ENCODE results near the gene FRAS1. TPM values are rescaled to one million over a fixed set of nuclear protein-coding genes. Genes with fewer than 3 reads are reported as not detected.

Gene FRAS1
- polyA plus RNA-seq, 1 donor from 2014 or later = 2.8 TPM

DNA sequence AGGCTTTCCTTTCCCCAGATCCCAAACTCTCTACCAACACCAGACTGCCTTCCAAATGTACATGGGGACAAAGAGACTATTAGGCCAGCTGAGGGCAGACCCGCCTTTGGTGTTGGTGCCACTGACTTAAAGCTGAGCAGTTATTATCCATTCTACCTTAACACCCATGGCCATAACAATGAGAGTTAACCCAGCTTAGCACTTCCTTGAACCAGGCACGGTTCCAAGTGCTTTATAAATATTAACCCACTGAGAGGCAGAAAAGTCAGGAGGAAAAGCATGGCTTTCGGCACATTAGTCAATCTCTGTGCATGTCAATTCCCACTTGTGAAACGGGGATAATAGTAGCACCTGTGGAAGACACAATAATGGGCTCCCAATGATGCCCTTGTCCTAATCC lies 251.4 kb downstream of the FRAS1 start:
- no peaks in the 10 kb centered on the region for H4K20me1 ChIP-seq (ENCODE audit: insufficient read depth)
- H3K9me3 ChIP-seq (ENCODE audit: low read length) = no peaks in the 10 kb centered on the region
- H3K9me2 ChIP-seq (ENCODE audit: insufficient read depth, low read length) = no peaks in the 10 kb centered on the region
- H2AFZ ChIP-seq (ENCODE audit: low read depth, low read length) = no peak overlapping the region
- TF ChIP-seq RAD21 (conservative IDR thresholded peaks at IDR 0.05) (no peak), SMC3 (conservative IDR thresholded peaks at IDR 0.05; ENCODE audit: poor library complexity) (no peak), TAF1 (IDR thresholded peaks at IDR 0.05; ENCODE audit: low read depth) (no peak), EP300 (conservative IDR thresholded peaks at IDR 0.05; ENCODE audit: poor library complexity, severe bottlenecking) (no peak), POLR2AphosphoS5 (IDR thresholded peaks at IDR 0.05) (no peak), MXI1 (conservative IDR thresholded peaks at IDR 0.05; ENCODE audit: poor library complexity, severe bottlenecking) (no peak), EZH2 (IDR thresholded peaks at IDR 0.05; ENCODE audit: borderline replicate concordance, insufficient read depth, low read length, poor library complexity, severe bottlenecking) (no peak)
- TF ChIP-seq, protein P1, sequence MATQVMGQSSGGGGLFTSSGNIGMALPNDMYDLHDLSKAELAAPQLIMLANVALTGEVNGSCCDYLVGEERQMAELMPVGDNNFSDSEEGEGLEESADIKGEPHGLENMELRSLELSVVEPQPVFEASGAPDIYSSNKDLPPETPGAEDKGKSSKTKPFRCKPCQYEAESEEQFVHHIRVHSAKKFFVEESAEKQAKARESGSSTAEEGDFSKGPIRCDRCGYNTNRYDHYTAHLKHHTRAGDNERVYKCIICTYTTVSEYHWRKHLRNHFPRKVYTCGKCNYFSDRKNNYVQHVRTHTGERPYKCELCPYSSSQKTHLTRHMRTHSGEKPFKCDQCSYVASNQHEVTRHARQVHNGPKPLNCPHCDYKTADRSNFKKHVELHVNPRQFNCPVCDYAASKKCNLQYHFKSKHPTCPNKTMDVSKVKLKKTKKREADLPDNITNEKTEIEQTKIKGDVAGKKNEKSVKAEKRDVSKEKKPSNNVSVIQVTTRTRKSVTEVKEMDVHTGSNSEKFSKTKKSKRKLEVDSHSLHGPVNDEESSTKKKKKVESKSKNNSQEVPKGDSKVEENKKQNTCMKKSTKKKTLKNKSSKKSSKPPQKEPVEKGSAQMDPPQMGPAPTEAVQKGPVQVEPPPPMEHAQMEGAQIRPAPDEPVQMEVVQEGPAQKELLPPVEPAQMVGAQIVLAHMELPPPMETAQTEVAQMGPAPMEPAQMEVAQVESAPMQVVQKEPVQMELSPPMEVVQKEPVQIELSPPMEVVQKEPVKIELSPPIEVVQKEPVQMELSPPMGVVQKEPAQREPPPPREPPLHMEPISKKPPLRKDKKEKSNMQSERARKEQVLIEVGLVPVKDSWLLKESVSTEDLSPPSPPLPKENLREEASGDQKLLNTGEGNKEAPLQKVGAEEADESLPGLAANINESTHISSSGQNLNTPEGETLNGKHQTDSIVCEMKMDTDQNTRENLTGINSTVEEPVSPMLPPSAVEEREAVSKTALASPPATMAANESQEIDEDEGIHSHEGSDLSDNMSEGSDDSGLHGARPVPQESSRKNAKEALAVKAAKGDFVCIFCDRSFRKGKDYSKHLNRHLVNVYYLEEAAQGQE (IDR thresholded peaks at IDR 0.05; ENCODE audit: borderline replicate concordance) = no peak
- TF ChIP-seq, protein P2, sequence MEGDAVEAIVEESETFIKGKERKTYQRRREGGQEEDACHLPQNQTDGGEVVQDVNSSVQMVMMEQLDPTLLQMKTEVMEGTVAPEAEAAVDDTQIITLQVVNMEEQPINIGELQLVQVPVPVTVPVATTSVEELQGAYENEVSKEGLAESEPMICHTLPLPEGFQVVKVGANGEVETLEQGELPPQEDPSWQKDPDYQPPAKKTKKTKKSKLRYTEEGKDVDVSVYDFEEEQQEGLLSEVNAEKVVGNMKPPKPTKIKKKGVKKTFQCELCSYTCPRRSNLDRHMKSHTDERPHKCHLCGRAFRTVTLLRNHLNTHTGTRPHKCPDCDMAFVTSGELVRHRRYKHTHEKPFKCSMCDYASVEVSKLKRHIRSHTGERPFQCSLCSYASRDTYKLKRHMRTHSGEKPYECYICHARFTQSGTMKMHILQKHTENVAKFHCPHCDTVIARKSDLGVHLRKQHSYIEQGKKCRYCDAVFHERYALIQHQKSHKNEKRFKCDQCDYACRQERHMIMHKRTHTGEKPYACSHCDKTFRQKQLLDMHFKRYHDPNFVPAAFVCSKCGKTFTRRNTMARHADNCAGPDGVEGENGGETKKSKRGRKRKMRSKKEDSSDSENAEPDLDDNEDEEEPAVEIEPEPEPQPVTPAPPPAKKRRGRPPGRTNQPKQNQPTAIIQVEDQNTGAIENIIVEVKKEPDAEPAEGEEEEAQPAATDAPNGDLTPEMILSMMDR (IDR thresholded peaks at IDR 0.05; ENCODE audit: poor library complexity, severe bottlenecking) = no peak
- H3F3A ChIP-seq (ENCODE audit: insufficient read depth, low read length, poor library complexity, severe bottlenecking) = no peaks in the 10 kb centered on the region
- H3K27ac ChIP-seq (ENCODE audit: low read length) = no peak overlapping the region
- H3K79me2 ChIP-seq (replicated peaks; ENCODE audit: insufficient read depth, low read length) = no peaks in the 10 kb centered on the region
- no peak overlapping the region for H3K4me3 ChIP-seq (ENCODE audit: low read length)
- no peak overlapping the region for H3K4me2 ChIP-seq (ENCODE audit: low read length)
- no peaks in the 10 kb centered on the region for H3K36me3 ChIP-seq (ENCODE audit: insufficient read depth, low read length)
- H3K9ac ChIP-seq (ENCODE audit: low read length) = no peak overlapping the region
- H3K27me3 ChIP-seq (ENCODE audit: insufficient read depth, low read depth, low read length) = no peaks in the 10 kb centered on the region

DNA sequence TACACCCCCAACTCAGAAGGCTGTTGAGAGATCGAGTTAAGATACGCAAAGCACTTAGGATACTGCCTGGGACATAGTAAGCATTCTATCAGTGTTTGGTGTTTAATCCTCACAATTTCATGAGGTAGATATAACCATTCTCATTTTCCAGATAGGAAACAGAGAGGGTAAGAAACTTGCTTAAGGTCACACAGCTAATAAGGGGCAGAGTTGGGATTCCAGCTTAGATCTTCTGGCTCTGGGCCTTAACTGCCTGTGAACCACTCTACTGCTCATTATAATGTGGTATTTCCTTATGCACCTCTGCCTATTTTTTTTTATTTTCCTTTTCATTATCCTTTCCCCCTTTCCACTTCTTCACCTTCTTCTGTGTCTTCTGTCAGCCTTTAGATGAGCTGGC lies 252.2 kb downstream of the FRAS1 start:
- Histone ChIP-seq H3K27ac (ENCODE audit: low read length) (no peak overlapping the region), H3K36me3 (ENCODE audit: insufficient read depth, low read length) (no peaks in the 10 kb centered on the region), H2AFZ (ENCODE audit: low read depth, low read length) (no peak overlapping the region), H3K9ac (ENCODE audit: low read length) (no peak overlapping the region), H3K9me2 (ENCODE audit: insufficient read depth, low read length) (no peaks in the 10 kb centered on the region), H3K9me3 (ENCODE audit: low read length) (no peaks in the 10 kb centered on the region), H3K79me2 (replicated peaks; ENCODE audit: insufficient read depth, low read length) (no peaks in the 10 kb centered on the region), H3K4me2 (ENCODE audit: low read length) (no peak overlapping the region), H3K4me3 (ENCODE audit: low read length) (no peak overlapping the region), H3F3A (ENCODE audit: insufficient read depth, low read length, poor library complexity, severe bottlenecking) (no peaks in the 10 kb centered on the region), H3K27me3 (ENCODE audit: insufficient read depth, low read depth, low read length) (no peaks in the 10 kb centered on the region), H4K20me1 (ENCODE audit: insufficient read depth) (no peaks in the 10 kb centered on the region)
- TF ChIP-seq RAD21 (conservative IDR thresholded peaks at IDR 0.05) (no peak), SMC3 (conservative IDR thresholded peaks at IDR 0.05; ENCODE audit: poor library complexity) (no peak), TAF1 (IDR thresholded peaks at IDR 0.05; ENCODE audit: low read depth) (no peak), EP300 (conservative IDR thresholded peaks at IDR 0.05; ENCODE audit: poor library complexity, severe bottlenecking) (no peak), POLR2AphosphoS5 (IDR thresholded peaks at IDR 0.05) (no peak), MXI1 (conservative IDR thresholded peaks at IDR 0.05; ENCODE audit: poor library complexity, severe bottlenecking) (no peak), EZH2 (IDR thresholded peaks at IDR 0.05; ENCODE audit: borderline replicate concordance, insufficient read depth, low read length, poor library complexity, severe bottlenecking) (no peak)
- TF ChIP-seq, protein P2 (IDR thresholded peaks at IDR 0.05; ENCODE audit: poor library complexity, severe bottlenecking) = no peak
- TF ChIP-seq, protein P1 (IDR thresholded peaks at IDR 0.05; ENCODE audit: borderline replicate concordance) = no peak

Measured in neural cell (in vitro differentiated cells).